NCI-H146 (cell line): Measurements from ENCODE around the gene FGFRL1.

Experiments
- DNase-seq: peaks from one replicate; lab custom pipeline; 2025; lab: John Stamatoyannopoulos, UW

Gene FGFRL1

DNA sequence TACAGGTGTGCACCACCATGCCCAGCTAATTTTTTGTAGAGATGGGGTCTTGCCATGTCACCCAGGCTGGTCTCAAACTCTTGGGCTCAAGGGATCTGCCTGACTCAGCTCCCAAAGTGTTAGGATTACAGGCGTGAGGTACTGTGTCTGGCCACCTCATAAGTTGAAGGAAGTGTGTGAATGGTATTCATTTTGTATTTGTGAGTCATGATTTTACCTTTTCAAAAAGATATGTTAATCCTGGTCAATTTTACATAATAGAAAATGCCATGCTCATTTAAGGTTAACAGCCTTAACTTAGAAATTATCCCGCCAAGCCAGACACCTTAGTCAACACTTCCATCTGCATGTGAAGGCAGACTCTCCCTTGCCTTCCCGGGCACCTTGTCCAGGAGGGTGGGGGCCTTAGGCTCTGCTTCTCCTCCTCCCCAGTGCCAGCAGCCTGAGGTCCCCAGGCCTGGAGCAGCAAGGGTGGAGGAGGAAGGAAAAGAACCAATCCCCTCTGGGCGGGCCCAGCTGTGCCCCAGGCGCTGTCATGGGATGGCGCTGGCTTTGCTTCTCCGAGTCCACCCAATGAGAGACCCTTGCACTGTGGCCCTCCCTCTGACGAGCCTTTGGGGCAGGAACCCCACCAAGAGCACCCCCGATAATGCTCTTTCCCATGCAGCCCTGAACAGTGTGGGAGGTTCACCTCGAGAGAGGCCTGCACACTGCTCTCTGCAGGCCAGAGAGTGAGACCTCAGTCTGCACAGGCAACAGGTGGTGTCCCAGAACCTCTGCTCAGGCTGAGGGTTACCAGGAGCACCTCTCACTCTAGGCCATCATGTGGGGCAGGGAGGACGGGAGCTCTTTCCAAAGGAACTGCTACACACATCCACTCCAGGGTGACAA, 64.6 kb downstream of the FGFRL1 start:
- DNase-seq, result no peak
